Thyroid gland (tissue), 4 donors: ENCODE data around the gene PCSK2.

Source experiments
- CTCF ChIP-seq, 6 experiments: fragments of 200-600 bp in 3 of 6; fragments of 450-650 bp in 3 of 6; sonication (generic) in 3 of 6; IDR thresholded peaks; one replicate each; pipeline ENCODE4 v1.5.1; 2016 to 2019; ENCODE audit warnings: antibody characterized with exemption in 6 of 6, mild to moderate bottlenecking in 2 of 6, inconsistent platforms in 1 of 6, moderate library complexity in 1 of 6
- POLR2A ChIP-seq, 2 donors: fragments of 450-650 bp; IDR thresholded peaks; one replicate each; pipeline ENCODE4 v1.6.1; 2017; ENCODE audit warnings: antibody characterized with exemption in 2 of 2, mild to moderate bottlenecking in 2 of 2, moderate library complexity in 1 of 2

GRCh38 chr20:17229256-17229655 is 2.4 kb downstream of the PCSK2 start:
- no peak for TF ChIP-seq CTCF (IDR thresholded peaks at IDR 0.05)
- TF ChIP-seq POLR2A (IDR thresholded peaks at IDR 0.05) = no peak
